Measurements from ENCODE around the gene DCBLD1.
"Not testable (repeated sequence)": the region's sequence is repeated elsewhere in the genome, so short reads cannot be mapped to it uniquely, and the experiment has no call there.

Gene DCBLD1

GRCh38 chr6:117515326-117515725 lies 32.9 kb downstream of the DCBLD1 start:
- ChIA-PET POLR2A (no interaction called here), CTCF (no interaction called here)
- no peaks in the 10 kb centered on the region for H3K36me3 ChIP-seq (ENCODE audit: control insufficient read depth in 2 of 2, insufficient read depth in 1 of 2, low read length in 2 of 2)

GRCh38 chr6:117517995-117518394 lies 35.5 kb downstream of the DCBLD1 start:
- H3K4me3 ChIP-seq (ENCODE audit: low read depth, low read length); H3K27ac ChIP-seq (ENCODE audit: extremely low read depth, low read depth, low read length); H3K36me3 ChIP-seq (ENCODE audit: control insufficient read depth in 2 of 2, insufficient read depth in 1 of 2, low read length in 2 of 2); POLR2A ChIA-PET; CTCF ChIA-PET; H3K4me1 ChIP-seq (ENCODE audit: control insufficient read depth, insufficient read depth, low read length); H3K9me3 ChIP-seq (ENCODE audit: control insufficient read depth, insufficient read depth, low read depth, low read length): not testable (repeated sequence)

More at GRCh38 chr6:117515326-117515725, 32.9 kb downstream of the DCBLD1 start:
- Histone ChIP-seq H3K9me3 (ENCODE audit: control insufficient read depth, insufficient read depth, low read depth, low read length) (no peaks in the 10 kb centered on the region), H3K4me3 (ENCODE audit: low read depth, low read length) (no peak overlapping the region), H3K4me1 (ENCODE audit: control insufficient read depth, insufficient read depth, low read length) (peaks cover 4% of the 10 kb centered on the region; the same call in 1 of the 2 replicates), H3K27ac (ENCODE audit: extremely low read depth, low read depth, low read length) (no peak overlapping the region)
- TF ChIP-seq KLF8 (tag by site-specific recombination; IDR thresholded peaks at IDR 0.05) = no peak
- TF ChIP-seq ZNF560 (tag by site-specific recombination; IDR thresholded peaks at IDR 0.05; ENCODE audit: borderline replicate concordance) = no peak
- no peak for TF ChIP-seq ZNF274 (IDR thresholded peaks at IDR 0.05; ENCODE audit: low read length)
- no peak for TF ChIP-seq ZNF274 (tag by site-specific recombination; IDR thresholded peaks at IDR 0.05; ENCODE audit: borderline replicate concordance)
- no peak for TF ChIP-seq ZNF548 (tag by site-specific recombination; IDR thresholded peaks at IDR 0.05)
- no peak for TF ChIP-seq HOXC10 (CRISPR knock-in tag; IDR thresholded peaks at IDR 0.05)

- ChIA-PET CTCF (interaction anchor here (0.6 kb wide), 1 partner anchor 119 kb away, joined by 3 read pairs; no protein-coding TSS in a partner anchor), POLR2A (no interaction called here)
- no peak overlapping the region for H3K27ac ChIP-seq (ENCODE audit: extremely low read depth, low read depth, low read length)
Measured at GRCh38 chr6:117518870-117519269, 36.4 kb downstream of the DCBLD1 start.

GRCh38 chr6:117520603-117521395 lies 38.3 kb downstream of the DCBLD1 start:
- Histone ChIP-seq H3K9me3 (ENCODE audit: control insufficient read depth, insufficient read depth, low read depth, low read length) (no peaks in the 10 kb centered on the region), H3K4me3 (ENCODE audit: low read depth, low read length) (no peak overlapping the region), H3K27ac (ENCODE audit: extremely low read depth, low read depth, low read length) (no peak overlapping the region), H3K36me3 (ENCODE audit: control insufficient read depth in 2 of 2, insufficient read depth in 1 of 2, low read length in 2 of 2) (no peaks in the 10 kb centered on the region), H3K4me1 (ENCODE audit: control insufficient read depth, insufficient read depth, low read length) (no peaks in the 10 kb centered on the region)
- CTCF ChIA-PET = interaction anchor here (0.5 to 1.2 kb wide), 8 partner anchors 10 to 641 kb away, joined by 3 to 4 read pairs (median 4); no protein-coding TSS in a partner anchor
- TF ChIP-seq ZNF133 (tag by site-specific recombination; IDR thresholded peaks at IDR 0.05) (no peak), ZNF140 (tag by site-specific recombination; IDR thresholded peaks at IDR 0.05) (no peak), ZNF677 (tag by site-specific recombination; IDR thresholded peaks at IDR 0.05) (no peak), GLIS2 (tag by site-specific recombination; IDR thresholded peaks at IDR 0.05) (no peak), ZNF623 (tag by site-specific recombination; IDR thresholded peaks at IDR 0.05) (no peak), MZF1 (tag by site-specific recombination; IDR thresholded peaks at IDR 0.05; ENCODE audit: borderline replicate concordance) (no peak), HOXA7 (CRISPR knock-in tag; IDR thresholded peaks at IDR 0.05; ENCODE audit: borderline replicate concordance) (no peak)
- POLR2A ChIA-PET = no interaction called here

More at GRCh38 chr6:117518870-117519269, 36.4 kb downstream of the DCBLD1 start:
- H3K36me3 ChIP-seq (ENCODE audit: control insufficient read depth in 2 of 2, insufficient read depth in 1 of 2, low read length in 2 of 2) = no peaks in the 10 kb centered on the region
- H3K9me3 ChIP-seq (ENCODE audit: control insufficient read depth, insufficient read depth, low read depth, low read length) = no peaks in the 10 kb centered on the region
- H3K4me3 ChIP-seq (ENCODE audit: low read depth, low read length) = no peak overlapping the region
- no peaks in the 10 kb centered on the region for H3K4me1 ChIP-seq (ENCODE audit: control insufficient read depth, insufficient read depth, low read length)
- TF ChIP-seq ZSCAN5A (tag by site-specific recombination; IDR thresholded peaks at IDR 0.05) = no peak
